ENCODE data around the gene OSMR. TPM values are rescaled to one million over a fixed set of nuclear protein-coding genes. Genes with fewer than 3 reads are reported as not detected.

The OSMR gene
- total RNA-seq: 10 to 100 TPM; 24.9 to 60.6 TPM
- long read RNA-seq, full-length matches to known transcripts: 2 of 15 reads
- long read RNA-seq, partial matches to known transcripts: 6 of 15 reads
- long read RNA-seq, other reads (novel, unspliced or antisense): 7 of 15 reads

DNA sequence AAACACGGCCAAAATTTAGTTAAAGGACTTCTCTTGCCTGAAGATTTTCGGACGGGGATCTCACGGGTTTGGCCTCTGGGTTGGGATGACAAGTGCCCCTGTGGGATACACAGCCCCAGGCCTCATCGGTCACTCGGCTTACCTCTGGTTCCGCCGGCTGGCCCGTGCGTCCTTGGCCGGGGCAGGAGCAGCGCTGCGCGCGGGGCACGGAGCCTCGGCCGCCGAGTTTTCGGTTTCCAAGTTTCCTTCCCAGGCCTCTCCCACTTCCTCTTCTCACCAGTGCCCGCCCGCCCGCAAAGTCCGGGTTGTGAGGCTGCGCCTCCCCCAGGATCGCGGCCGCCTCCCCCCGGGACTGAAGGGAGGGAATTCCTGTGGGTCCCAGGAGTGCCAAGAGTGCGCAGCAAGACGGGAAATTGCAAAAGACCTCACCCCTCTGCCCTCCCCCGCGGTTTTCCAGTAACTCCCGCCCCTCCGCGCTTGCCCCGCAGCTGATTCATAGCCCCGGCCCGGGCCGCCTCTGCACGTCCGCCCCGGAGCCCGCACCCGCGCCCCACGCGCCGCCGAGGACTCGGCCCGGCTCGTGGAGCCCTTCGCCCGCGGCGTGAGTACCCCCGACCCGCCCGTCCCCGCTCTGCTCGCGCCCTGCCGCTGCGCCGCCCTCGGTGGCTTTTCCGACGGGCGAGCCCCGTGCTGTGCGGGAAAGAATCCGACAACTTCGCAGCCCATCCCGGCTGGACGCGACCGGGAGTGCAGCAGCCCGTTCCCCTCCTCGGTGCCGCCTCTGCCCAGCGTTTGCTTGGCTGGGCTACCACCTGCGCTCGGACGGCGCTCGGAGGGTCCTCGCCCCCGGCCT is at the start of gene OSMR:
Gene OSMR, plus strand, starts transcription at position 487 of the 853 bp plus-strand sequence. CDS start 23,033 bp downstream, outside the sequence.
- DNase-seq (peak; percentile 97), ATAC-seq (peak; percentile 94 to 97)
- intact Hi-C loops (cut with DNase I): no loop called here

DNA sequence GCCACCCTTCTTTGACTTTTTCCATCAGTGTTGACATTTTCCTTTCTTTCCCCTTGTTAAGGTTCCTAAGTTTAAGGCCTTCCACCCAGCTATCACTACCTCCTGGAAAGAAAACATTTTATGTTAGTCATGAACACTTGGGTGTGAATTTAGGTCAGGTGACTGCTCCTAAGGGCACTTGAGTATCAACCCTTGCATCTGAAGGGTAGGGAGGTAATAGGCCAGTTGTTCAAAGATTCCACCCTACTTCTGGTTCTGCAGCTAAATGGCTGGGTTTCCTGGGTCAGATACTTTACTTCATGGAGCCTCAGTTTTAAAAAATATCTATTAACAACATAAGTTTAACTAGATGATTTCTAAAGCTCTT is 49.1 kb upstream of the OSMR start:
- DNase-seq (no peak), ATAC-seq (no peak)
- intact Hi-C loops (cut with DNase I): no loop called here

DNA sequence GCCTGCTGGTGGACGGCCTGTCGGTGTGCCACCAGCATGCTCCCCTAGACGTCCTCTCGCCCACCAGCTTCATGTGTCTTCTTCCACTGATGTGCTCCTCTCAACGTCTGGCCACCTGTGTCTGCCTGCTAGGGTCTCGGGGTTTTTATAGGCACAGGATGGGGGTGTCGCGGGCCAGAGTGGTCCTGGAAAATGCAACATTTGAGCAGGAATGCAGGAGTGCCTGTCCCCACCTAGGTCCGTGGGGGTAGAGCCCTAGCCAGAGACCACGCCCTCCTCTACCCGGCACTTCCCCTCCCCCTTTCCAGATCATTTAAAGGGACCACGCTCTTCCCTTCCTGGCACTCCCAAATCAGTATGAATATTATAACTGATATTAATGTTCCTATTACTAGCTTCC is 48.0 kb upstream of the OSMR start:
- intact Hi-C loops (cut with DNase I): no loop called here
- DNase-seq: no peak
- ATAC-seq: no peak

DNA sequence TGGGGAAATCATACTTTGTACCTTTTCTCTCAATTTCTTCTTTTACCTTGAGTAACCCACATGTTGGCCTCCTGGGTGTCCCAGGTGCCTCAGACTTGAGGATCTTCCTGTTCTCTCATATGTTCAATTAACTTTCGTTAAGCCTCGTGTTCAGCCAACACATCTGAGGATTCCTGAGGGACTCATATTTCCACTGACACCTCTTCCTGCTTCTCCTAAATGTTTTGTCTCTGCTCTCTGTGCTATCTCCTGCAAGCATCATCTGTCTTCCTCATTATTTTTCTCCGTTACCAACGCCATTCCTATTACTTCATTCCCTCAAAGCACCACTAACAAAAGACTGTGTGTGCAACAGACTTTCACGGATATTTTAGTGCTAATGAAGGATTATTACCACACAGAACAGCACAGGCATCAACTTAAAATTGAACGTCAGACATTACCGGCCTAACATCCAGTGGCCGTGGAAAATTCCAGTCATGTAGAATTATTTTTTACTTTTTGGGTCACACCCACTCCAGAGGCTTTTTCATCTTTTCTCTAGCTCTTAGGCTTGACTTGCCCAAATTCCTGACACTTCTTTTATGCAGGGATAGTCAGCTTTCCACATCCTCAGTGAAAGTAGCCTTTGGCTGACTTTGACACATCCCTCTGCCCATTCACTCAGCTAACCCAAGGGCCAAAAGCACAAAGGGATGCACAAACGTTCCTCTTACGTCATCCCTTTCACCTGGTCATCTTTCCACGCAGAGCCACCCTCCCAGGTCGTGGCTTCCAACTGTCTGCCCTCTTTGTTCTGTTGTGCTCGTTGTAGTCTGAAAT is 46.0 kb upstream of the OSMR start:
- intact Hi-C loops (cut with DNase I): loop anchor here (10.0 kb wide), 2 partner anchors 125 to 245 kb away; partner anchors contain the start of gene LIFR (in 1 of the 2)
- no peak for ATAC-seq

DNA sequence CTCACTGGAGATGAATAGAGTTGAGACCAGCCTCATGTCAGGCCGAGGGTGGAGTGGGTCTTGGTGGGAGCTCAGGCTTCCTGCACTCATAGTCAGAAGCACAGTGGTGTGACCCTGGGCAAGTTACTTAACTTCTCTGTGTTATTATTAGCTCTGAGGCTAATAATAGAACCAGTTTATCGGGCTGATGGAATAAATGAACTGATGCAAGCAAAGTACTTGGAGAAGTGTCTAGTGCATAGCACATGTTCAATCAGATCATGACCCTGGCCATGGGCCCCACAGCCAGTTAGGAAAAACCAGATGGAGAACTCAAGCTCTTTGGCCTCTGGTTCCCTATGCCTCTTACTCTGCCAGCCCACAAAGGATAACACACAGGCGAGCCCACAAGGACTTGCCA is 45.3 kb upstream of the OSMR start:
- DNase-seq (no peak), ATAC-seq (peak; percentile 31 to 51)
- intact Hi-C loops (cut with DNase I): loop anchor here (10.0 kb wide), 2 partner anchors 126 to 246 kb away; partner anchors contain the start of gene LIFR (in 1 of the 2)

More for the DNA sequence above, 46.0 kb upstream of the OSMR start:
- no peak for DNase-seq

DNA sequence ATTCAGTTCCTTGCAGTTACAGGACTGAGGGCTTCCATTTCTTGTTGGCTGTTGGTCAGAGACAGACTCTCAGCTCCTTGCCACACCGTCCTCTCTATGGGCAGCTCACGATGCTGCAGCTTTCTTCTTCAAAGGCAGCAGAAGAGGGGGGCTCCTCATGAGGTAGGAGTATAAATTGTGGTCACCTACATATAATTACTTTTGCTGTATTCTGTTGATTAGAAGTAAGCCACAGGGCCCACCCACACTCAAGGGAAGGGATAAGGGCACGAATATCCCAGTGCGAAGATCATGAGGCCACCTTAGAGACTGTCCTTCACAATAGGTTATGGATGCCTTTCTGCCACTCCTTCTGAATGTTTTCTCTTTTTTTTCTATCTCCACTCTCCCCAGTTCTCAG is 43.7 kb upstream of the OSMR start:
- ATAC-seq (no peak), DNase-seq (no peak)
- intact Hi-C loops (cut with DNase I): loop anchor here (10.0 kb wide), 2 partner anchors 127 to 247 kb away; partner anchors contain the start of gene LIFR (in 1 of the 2)

DNA sequence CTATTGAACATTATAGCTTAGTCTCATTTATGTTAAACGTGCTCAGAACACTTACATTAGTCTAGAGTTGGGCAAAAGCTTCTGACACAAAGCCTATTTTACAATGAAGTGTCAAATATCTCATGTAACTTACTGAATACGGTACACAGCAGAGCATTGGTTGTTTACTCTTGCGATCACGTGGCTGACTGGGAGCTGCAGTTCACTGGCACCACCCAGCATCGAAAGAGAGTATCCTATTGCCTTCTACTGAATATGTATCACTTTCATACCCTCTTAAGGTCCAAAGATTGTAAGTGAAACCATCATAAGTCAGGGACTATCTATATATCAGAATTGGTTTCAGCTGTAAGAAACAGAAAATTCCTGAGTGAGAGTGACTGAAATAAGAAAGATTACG is 42.6 kb upstream of the OSMR start:
- ATAC-seq (no peak), DNase-seq (no peak)
- intact Hi-C loops (cut with DNase I): loop anchor here (10.0 kb wide), 2 partner anchors 128 to 248 kb away; partner anchors contain the start of gene LIFR (in 1 of the 2)

DNA sequence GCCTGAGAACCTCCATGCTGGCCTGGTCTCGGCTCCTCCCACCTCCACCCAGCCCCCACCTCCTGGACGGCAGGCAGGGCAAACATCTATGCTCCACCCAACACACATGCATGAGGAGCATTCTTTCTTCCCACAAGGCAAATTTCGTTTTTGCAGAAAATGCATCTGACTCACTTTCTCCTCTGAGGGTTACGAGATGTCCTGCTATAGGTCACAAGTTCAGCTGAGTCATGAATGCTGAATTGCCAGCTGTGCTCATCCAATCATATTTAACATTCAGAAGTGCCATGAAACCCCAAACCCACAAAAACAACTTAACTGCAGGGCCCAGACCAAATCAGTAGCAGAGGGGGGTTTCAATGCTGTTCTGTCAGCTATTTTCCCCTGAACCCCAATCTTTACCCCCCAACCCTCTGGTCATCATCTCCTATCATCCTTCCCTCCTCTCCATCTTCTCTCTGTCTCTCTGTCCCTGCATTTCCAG is 39.0 kb upstream of the OSMR start:
- intact Hi-C loops (cut with DNase I): loop anchor here (5.0 to 10.0 kb wide), 4 partner anchors 132 to 385 kb away; partner anchors contain the start of gene LIFR (in 1 of the 2)
- ATAC-seq: peak in 1 of 2 donors; percentile 6

DNA sequence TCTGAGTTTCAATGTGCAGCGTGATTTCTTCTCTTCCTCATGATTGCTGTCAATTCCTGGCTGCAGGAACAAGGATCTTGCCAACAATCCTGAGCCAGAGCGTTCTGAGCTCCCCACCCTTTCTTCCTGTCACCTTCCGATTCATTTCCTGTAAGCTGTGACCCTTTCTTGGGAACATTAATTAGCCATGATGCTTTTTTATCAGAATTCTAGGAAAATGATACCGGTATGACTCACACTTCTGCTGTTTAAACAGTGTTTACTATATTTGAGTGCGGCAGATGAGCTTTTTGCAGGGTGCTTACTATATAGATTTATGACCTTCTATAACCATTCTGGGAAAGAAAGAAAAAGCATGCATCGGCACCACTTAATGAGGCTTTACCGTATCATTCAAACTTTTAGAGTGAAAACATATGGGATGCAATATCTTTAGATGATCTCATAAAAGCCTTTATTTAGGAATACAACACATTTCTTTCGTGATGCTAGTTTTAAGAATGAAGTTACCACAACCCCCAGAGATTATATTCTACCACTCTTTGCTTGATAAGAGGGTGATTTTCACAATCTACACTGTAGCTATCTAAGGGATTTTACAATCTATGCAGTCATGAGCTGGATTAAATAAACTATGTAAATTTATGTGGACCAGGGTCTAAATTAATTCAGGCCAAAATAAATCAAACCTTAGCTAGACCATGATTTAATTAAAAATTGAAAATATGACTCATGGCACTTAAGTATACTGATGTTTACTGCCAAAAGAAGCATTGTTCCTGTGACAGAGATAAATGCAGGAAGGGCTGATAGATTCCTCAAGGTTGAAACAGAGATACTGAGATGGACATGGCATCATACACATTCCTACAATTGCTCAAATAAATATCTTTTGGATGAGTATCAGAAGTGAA is 38.0 kb upstream of the OSMR start:
- ATAC-seq: peak in 1 of 2 donors; percentile 8
- intact Hi-C loops (cut with DNase I): loop anchor here (2.0 to 10.0 kb wide), 5 partner anchors 133 to 386 kb away; partner anchors contain the start of gene LIFR (in 1 of the 2)
- DNase-seq: no peak

More for the DNA sequence above, 39.0 kb upstream of the OSMR start:
- no peak for DNase-seq

DNA sequence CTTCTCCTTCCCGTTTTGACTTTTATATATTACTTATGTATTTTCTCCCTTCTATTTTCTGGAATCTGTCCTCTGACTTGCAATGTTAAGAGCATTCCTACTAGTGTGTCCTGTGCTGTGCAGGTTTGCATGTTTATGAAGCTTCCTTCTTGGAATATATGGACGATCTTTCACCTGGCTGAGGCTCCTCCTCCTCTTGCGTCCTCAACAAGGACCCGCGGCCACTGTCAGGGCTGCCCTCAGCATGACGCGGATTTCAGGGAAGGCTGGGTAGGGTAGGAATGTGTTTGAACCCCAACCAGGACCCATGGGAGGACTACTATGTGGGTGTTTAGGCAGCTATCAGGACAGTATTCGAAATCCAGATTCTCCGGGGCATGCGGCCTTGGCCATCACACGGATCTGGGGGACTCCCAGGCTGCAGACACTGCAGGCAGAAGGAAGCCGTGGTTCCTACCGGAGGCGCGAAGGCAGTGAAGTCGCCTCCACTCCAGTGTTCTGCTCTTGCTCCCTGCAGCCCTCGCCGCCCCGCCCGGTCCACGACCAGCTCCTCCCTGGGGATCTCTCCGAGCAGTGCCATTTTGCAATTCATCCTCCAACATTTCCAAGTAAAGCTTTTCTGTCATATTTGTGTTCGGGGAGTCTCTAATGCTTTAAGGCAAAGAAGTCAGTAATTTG is 37.0 kb upstream of the OSMR start:
- intact Hi-C loops (cut with DNase I): loop anchor here (2.0 to 10.0 kb wide), 5 partner anchors 134 to 387 kb away; partner anchors contain the start of gene LIFR (in 1 of the 2)
- ATAC-seq (peak; percentile 38 to 61), DNase-seq (no peak)

DNA sequence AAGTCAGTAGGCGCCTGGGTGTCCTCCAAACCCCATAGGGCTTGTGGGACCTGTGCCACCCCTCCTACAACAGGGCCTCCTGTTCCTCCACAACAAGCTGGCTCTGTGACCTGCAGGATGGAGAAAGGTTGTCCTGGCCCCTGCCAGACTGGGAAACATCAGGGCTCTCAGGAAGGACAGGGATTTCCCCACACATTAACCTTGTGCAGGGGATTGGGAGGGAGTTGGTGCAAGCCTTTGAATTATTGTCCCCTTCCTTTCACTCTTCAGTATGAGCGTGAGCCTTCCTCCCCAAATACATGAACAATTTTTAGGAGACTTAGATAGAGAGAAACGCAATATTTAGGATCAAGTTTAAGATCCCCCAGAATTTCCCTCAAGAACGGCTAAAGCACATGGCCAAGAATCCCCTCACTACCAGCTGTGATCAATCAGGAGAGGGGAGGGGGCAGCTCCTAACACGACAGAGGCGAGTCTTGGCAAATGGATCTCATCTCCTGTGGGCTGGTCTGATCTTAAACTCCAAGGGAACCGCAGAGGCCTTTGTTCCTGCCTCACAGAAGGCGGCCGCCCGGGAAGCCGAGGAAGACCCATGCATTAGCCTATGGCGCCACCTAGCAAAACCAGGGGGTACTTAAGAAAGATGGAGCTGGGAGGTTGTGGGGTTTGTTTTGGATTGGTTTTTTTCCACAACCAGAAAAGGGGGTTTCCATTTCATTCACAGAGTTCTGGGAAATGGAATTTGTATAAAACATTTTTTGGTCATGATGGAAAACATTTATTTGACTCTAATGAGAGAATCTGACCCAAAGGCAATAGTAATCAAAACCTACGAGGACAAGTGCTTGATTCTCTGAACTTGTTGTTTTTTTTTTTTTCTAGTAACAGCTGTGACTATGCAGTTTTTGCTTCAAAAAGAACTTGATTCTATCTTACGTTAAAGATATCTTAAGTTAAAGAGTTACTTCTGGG is 36.1 kb upstream of the OSMR start:
- DNase-seq: peak; percentile 87
- ATAC-seq: peak; percentile 90
- intact Hi-C loops (cut with DNase I): loop anchor here (2.0 to 10.0 kb wide), 6 partner anchors 135 to 387 kb away; partner anchors contain the start of gene LIFR (in 1 of the 2)

DNA sequence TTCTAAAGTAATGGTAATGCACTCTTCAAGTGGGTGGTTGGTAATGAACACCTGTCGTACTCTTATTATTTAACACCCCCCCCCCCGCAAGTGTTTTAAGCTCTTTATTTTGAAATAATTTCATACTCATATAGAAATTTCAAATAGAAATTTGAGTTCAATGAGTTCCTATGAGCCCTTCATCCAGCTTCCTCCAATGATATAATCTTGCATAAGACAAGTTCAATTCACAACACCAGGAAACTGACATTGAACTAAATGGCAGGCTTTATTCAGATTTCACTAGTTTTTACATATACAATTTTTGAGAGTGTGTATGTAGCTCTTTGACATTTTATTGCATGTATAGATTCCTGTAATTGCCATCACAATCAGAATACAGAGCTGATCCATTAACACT is 30.9 kb upstream of the OSMR start:
- ATAC-seq (no peak), DNase-seq (no peak)
- intact Hi-C loops (cut with DNase I): loop anchor here in 1 of 2 donors (5.0 kb wide), 1 partner anchor 148 kb away; no protein-coding TSS in a partner anchor

DNA sequence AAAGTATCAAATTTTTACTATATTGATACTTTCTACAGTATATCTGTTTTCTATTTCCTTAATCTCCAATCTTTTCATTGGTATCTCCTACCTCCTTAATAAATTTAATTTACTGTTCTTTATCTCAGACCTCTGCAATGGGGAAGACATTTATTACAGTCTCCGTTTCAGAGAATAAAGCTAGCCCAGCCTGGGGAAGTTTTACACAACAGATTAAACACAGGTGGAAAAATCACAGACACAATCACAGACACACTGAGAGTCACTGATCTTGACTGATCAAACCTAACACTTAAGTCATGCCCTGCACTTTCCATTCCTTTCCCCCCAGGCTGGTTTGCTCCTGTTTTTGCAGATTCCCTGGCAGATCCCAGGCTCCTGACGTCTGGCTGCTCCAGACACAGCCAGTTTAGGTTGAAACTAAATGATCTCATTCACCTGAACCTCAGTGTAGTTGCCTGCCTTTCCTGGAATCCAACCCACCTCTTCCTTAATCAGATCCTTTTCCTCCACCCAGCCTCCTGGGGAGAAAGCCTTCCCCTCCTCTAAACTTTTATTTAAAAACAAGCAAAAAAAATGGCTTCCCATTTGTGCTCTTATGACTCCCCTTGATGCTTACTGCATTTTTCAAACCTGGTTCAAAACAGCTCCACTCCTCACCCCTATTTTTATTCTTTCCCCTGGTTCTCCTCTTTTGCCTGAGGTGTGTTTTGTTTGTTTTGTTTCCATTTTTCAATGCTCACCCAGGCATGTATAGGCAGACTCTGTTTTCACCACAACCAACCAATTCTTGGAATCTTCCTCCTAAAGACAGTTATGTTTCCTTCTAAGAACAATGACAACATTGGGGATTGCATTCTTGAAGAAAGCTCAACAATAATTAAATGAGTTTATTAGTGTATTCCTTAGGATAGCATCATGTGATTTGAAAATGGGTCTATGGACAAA is 29.5 kb upstream of the OSMR start:
- ATAC-seq (no peak), DNase-seq (no peak)
- intact Hi-C loops (cut with DNase I): no loop called here

DNA sequence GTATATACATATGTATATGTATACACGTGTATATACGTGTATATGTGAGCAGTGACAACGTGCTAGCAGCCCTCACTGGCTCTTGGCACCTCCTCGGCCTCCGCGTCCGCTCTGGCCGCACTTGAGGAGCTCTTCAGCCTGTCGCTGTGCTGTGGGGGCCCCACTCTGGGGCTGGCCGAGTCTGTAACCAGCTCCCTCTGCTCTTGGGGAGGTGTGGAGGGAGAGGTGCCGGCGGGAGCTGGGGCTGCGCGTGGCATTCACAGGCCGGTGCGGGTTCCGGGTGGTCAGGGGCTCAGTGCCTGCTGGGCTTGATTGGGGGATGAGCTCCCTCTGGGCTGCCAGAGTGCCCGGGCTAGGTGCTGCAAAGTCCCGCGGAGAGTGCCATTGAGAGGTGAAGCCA is 24.1 kb upstream of the OSMR start:
- intact Hi-C loops (cut with DNase I): no loop called here
- DNase-seq (no peak), ATAC-seq (no peak)

DNA sequence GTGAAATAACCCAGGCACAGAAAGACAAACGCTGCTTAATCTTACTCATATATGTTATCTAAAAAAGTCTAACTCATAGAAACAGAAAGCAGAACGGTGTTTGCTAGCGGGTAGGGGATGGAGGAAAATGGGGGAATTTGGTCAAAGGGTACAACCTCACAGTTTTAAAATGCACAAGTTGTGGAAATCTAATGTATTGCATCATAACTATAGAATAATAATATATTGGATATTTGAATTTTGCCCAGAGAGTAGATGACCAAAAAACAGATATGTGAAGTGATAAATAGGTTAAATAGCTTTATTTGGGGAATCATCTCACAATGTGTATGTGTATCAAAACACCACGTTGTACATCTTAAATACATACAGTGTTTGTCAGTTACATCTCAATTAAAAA is 22.3 kb upstream of the OSMR start:
- no peak for ATAC-seq
- DNase-seq: no peak
- intact Hi-C loops (cut with DNase I): no loop called here

All from left cardiac atrium (tissue), 4 donors.